ENCODE measurements around the gene NLE1. TPM values are rescaled to one million over a fixed set of nuclear protein-coding genes. Genes with fewer than 3 reads are reported as not detected.
"Not testable (repeated sequence)": the region's sequence is repeated elsewhere in the genome, so short reads cannot be mapped to it uniquely, and the experiment has no call there.

Gene NLE1
- total RNA-seq: 10 to 100 TPM; 17.7 to 35.6 TPM

GRCh38 chr17:35141681-35142466 lies at the start of gene NLE1:
NLE1 (minus strand) TSS chr17:35142303; CDS start chr17:35142275, 28 bp downstream.
- ATAC-seq: peak; percentile 95 to 96

DNA sequence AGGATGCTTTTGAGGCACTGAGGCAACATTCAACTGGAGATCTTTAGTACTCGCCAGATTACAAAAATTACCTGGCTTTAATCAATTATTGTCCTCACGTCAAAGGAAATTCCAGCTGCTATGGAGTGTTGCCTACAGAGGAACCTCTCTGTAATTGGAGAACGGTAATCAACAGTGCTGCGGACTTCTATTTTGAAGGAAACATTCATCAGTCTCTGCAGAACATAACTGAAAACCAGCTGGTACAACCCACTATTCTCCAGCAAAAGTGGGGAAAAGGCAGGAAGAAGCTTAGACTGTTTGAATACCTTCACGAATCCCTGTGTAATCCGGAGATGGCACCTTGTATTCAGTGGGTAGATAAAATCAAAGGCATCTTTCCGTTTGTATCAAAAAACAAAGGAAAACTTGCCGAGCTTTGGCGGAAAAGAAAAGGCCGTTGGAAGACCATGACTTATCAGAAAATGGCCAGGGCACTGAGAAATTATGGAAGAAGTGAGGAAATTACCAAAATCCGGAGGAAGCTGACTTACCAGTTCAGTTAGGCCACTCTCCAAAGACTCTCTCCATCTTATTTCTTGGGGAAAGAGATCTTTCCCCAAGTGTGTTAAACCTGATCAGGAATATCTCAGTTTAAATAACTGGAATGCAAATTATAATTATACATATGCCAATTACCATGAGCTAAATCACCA lies 49.0 kb upstream of the NLE1 start:
- ATAC-seq (no peak), DNase-seq (ENCODE audit: low spot score in 2 of 2) (no peak)
- peaks cover 0 to 8% of the 10 kb centered on the region in 2 donors for H3K36me3 Mint-ChIP-seq
- no peak overlapping the region for H3K27ac Mint-ChIP-seq
- peaks cover 0 to 6% of the 10 kb centered on the region in 2 donors for H3K9me3 Mint-ChIP-seq

More at GRCh38 chr17:35141681-35142466, at the start of gene NLE1:
- peak; percentile 85 to 97 for DNase-seq (ENCODE audit: low spot score in 2 of 2)
- no peaks in the 10 kb centered on the region for H3K9me3 Mint-ChIP-seq
- peaks cover 5 to 15% of the 10 kb centered on the region in 2 donors for H3K36me3 Mint-ChIP-seq
- peak within 1 kb of the TSS; percentile 83 to 90 for H3K27ac Mint-ChIP-seq

DNA sequence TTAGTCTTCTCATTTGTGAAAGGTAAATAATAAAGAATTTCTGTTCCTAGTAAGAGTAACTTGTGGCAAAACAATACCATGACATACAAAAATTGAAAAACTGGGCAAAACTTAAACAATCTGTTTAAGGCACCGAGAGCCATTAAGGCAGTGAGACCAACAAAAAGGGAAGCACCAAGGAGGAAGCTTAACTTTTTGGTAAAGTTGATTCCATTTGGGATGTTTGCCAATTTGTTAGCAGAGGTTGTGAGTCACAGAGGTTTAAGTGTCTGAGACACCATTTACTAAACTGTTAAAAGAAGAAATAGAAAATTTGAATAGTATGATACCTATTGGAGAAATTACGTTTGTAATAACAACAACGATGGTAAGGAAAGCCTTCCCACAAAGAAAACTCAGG lies 47.2 kb upstream of the NLE1 start:
- DNase-seq (ENCODE audit: low spot score in 2 of 2) (no peak), ATAC-seq (no peak)
- Mint-ChIP-seq H3K9me3 (peaks cover 0 to 4% of the 10 kb centered on the region in 2 donors), H3K36me3 (no peaks in the 10 kb centered on the region), H3K27ac (no peak overlapping the region)

- Mint-ChIP-seq H3K36me3 (no peaks in the 10 kb centered on the region), H3K27ac (peak overlapping the region in 1 of 2 donors; percentile 54), H3K9me3 (peaks cover 0 to 4% of the 10 kb centered on the region in 2 donors)
- ATAC-seq (peak; percentile 56 to 72), DNase-seq (ENCODE audit: low spot score in 2 of 2) (no peak)
Measured at GRCh38 chr17:35188111-35188510, 46.0 kb upstream of the NLE1 start.

DNA sequence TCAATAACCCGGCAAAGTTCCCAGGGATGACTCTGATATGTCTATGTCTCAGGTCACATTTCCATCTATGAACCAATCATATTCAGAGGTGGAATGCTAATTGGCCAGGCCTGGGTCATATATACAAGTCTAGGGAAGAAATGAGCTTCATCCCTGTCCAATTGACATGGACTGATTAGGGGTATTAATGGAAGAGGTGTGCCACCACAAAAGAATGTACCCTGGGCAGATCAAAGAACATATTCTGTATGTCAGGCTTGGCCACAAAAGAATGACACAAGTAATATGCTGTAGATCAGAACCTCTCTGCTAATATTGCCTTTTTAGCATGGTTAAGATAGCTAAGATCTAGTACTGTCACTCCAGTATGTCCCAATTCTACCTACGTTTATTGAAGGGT lies 45.4 kb upstream of the NLE1 start:
- ATAC-seq: no peak
- Mint-ChIP-seq H3K36me3 (no peaks in the 10 kb centered on the region), H3K27ac (no peak overlapping the region), H3K9me3 (peaks cover 0 to 4% of the 10 kb centered on the region in 2 donors)
- DNase-seq (ENCODE audit: low spot score in 2 of 2): no peak

- Mint-ChIP-seq H3K27ac (no peak overlapping the region), H3K36me3 (no peaks in the 10 kb centered on the region), H3K9me3 (peaks cover 0 to 4% of the 10 kb centered on the region in 2 donors)
- ATAC-seq (peak; percentile 41 to 80), DNase-seq (ENCODE audit: low spot score in 2 of 2) (no peak)
Measured at GRCh38 chr17:35185849-35186248, 43.7 kb upstream of the NLE1 start.

DNA sequence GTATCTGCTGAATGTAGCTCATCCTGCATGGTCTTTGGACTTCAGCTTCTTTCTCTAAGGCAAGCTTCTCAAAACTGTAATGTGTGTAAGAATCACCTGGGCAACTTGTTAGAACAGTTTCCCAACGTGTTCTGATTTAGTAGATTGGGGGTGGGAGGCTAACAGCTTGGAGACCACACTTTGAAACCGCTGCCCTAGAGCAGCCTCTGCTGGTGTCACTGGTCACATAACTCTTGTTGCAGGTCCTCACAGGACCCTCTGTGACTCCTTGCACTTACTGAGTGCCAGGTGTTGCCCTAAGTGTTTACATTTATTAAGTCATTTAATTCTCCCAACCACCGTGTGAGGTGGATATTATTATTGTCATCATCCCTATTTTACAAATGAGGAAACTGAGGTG lies 42.2 kb upstream of the NLE1 start:
- Mint-ChIP-seq H3K27ac (no peak overlapping the region), H3K36me3 (peaks cover 0 to 2% of the 10 kb centered on the region in 2 donors), H3K9me3 (peaks cover 0 to 2% of the 10 kb centered on the region in 2 donors)
- ATAC-seq (no peak), DNase-seq (ENCODE audit: low spot score in 2 of 2) (no peak)

DNA sequence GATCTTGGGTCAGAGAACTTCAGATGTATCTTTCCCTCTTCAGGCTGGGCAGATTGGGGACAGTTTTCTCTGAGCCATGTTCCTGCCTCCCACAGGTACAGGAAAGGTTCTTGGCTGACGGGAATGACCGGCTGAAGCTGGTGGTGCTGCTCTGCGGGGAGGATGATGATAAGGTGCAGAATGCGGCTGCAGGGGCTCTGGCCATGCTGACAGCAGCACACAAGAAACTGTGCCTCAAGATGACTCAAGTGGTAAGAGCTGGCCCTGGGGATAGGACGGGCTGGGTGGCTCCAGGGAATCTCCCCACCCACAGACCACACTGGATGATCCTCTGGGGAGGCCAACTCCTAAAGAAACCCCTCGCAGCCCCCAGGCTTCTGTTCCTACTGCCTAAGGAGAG lies 41.2 kb upstream of the NLE1 start:
- DNase-seq (ENCODE audit: low spot score in 2 of 2) (no peak), ATAC-seq (peak in 1 of 2 donors; percentile 63)
- no peak overlapping the region for H3K27ac Mint-ChIP-seq
- peaks cover 0 to 9% of the 10 kb centered on the region in 2 donors for H3K36me3 Mint-ChIP-seq
- peaks cover 0 to 7% of the 10 kb centered on the region in 2 donors for H3K9me3 Mint-ChIP-seq

- H3K27ac Mint-ChIP-seq; H3K9me3 Mint-ChIP-seq; H3K36me3 Mint-ChIP-seq; DNase-seq (ENCODE audit: low spot score in 2 of 2); ATAC-seq: not testable (repeated sequence)
Measured at GRCh38 chr17:35179379-35179778, 37.3 kb upstream of the NLE1 start.

- no peak for DNase-seq (ENCODE audit: low spot score in 2 of 2)
- H3K36me3 Mint-ChIP-seq: peaks cover 0 to 9% of the 10 kb centered on the region in 2 donors
- H3K9me3 Mint-ChIP-seq: peaks cover 0 to 7% of the 10 kb centered on the region in 2 donors
- no peak overlapping the region for H3K27ac Mint-ChIP-seq
- no peak for ATAC-seq
Measured at GRCh38 chr17:35176897-35177296, 34.8 kb upstream of the NLE1 start.

- H3K9me3 Mint-ChIP-seq: peaks cover 0 to 7% of the 10 kb centered on the region in 2 donors
- H3K27ac Mint-ChIP-seq: no peak overlapping the region
- peaks cover 0 to 9% of the 10 kb centered on the region in 2 donors for H3K36me3 Mint-ChIP-seq
- no peak for DNase-seq (ENCODE audit: low spot score in 2 of 2)
- no peak for ATAC-seq
Measured at GRCh38 chr17:35175638-35176415, 33.7 kb upstream of the NLE1 start.

DNA sequence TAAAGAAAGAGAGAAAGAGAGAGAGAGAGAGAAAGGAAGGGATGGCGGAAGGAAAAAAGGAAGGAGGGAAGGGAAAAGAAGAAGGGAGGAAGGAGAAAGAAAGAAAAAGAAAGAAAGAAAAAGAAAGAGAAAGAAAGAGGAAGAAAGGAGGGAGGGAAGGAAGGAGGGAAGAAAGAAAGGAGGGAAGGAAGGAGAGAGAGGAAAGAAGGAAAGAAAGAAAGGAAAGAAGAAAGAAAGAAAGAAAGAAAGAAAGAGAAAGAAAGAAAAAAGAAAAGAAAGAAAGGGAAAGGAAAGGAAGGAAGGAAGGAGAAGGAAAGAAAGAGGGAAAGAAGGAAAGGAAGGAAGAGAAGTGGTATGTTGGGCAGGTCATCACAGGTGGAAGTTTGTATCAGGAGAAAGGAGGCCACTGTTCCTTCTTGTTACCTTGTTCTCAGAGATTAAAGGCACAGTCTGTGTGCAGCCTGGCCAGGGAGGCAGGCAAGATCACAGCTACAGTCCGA lies 32.8 kb upstream of the NLE1 start:
- DNase-seq (ENCODE audit: low spot score in 2 of 2): no peak
- peaks cover 0 to 7% of the 10 kb centered on the region in 2 donors for H3K9me3 Mint-ChIP-seq
- ATAC-seq: no peak
- peaks cover 0 to 9% of the 10 kb centered on the region in 2 donors for H3K36me3 Mint-ChIP-seq
- no peak overlapping the region for H3K27ac Mint-ChIP-seq

DNA sequence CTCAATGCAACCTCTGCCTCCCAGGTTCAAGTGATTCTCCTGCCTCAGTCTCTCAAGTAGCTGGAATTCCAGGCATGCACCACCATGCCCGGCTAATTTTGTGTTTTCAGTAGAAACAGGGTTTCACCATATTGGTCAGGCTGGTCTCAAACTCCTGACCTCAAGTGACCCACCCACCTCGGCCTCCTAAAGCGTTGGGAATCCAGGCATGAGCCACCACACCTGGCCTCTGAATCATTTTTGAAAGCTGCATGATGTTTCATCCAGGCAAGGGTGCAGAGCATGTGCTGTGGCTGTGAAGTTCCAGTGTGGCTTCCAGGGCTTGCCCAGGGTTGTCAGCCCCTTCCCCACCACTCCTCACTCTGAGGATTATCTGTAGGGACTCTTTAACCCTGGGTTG lies 30.2 kb upstream of the NLE1 start:
- peak overlapping the region; percentile 33 to 63 for H3K27ac Mint-ChIP-seq
- not testable (repeated sequence) for ATAC-seq; H3K36me3 Mint-ChIP-seq; DNase-seq (ENCODE audit: low spot score in 2 of 2); H3K9me3 Mint-ChIP-seq

- Mint-ChIP-seq H3K36me3 (no peaks in the 10 kb centered on the region), H3K9me3 (no peaks in the 10 kb centered on the region), H3K27ac (peak overlapping the region; percentile 33 to 63)
- DNase-seq (ENCODE audit: low spot score in 2 of 2) (no peak), ATAC-seq (peak; percentile 34 to 49)
Measured at GRCh38 chr17:35171834-35172233, 29.7 kb upstream of the NLE1 start.

DNA sequence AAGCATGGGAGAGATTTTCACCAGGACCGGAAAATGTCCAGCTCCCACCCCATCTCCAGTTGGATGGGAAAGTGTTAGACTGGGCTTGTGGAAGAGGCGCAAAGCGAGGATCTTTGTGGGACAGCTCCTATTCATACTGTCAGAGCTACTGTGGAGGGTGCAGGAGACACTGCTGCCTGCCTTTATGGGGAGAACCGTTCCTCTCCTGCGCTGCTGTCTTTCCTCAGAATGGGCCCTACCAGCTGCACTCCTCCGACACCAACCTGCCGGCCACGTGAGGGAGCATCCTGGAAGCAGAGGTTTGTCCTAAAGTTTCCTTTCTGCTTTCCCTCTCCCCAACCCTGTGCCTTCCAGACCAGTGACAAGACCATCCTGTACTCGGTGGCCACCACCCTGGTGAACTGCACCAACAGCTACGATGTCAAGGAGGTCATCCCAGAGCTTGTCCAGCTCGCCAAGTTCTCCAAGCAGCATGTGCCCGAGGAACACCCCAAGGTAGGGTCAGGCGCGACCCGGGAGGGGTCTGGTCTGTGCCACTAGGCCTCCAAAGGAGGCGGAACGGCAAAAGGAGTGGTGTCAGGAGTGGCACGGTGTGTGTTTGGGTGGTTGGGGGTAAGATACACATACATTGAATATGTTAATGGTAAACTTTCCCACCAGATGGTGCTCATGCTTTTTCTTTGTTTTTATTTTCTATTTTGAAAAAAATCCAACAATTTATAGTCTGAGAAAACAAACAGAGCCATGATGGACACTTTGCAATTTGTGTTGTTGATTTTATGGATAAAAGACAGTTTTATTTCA lies 29.1 kb upstream of the NLE1 start:
- DNase-seq (ENCODE audit: low spot score in 2 of 2) (no peak), ATAC-seq (peak; percentile 59 to 79)
- Mint-ChIP-seq H3K27ac (peak overlapping the region in 1 of 2 donors; percentile 33), H3K36me3 (no peaks in the 10 kb centered on the region), H3K9me3 (no peaks in the 10 kb centered on the region)

DNA sequence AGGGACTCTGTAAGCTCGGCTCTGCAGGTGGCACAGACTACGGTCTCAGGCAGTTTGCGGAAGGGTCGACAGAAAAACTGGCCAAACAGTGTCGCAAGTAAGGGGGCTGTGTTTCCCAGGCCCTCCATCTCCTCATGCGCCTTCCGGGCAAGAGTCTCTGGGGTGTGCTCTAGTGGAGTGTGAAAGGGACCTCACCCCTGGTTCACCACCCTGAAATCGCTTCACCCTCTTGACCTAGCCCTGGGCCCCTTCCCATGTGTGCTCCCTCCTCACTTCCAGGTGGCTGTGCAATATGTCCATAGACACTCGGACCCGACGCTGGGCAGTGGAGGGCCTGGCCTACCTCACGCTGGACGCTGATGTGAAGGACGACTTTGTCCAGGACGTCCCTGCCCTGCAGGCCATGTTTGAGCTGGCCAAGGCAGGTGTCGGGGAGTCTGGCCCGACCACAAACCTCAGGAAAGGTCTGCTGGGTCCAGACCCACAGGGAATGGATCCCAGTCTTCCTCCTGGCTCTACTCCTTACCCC lies 27.8 kb upstream of the NLE1 start:
- Mint-ChIP-seq H3K36me3 (no peaks in the 10 kb centered on the region), H3K9me3 (no peaks in the 10 kb centered on the region), H3K27ac (peak overlapping the region in 1 of 2 donors; percentile 18)
- no peak for DNase-seq (ENCODE audit: low spot score in 2 of 2)
- no peak for ATAC-seq

Measured in activated naive CD4-positive, alpha-beta T cell treated with anti-CD3 and anti-CD28 coated beads, Interleukin-2, amount 50 U/mL, for 72 hours (primary cell).